Osteoblast (primary cell): ENCODE results near the gene PLXNC1. TPM values are rescaled to one million over a fixed set of nuclear protein-coding genes. Genes with fewer than 3 reads are reported as not detected.

Source experiments
- DNase-seq: peaks from one replicate; pipeline ENCODE4 v3.0.0; 2011; ENCODE audit warnings: low spot score, mixed read lengths; ENCODE audit not compliant: insufficient read length; ENCODE audit errors: missing footprints
- H2AFZ ChIP-seq: 2 replicates; pipeline ENCODE4 v1.6.0; 2011; ENCODE audit warnings: mild to moderate bottlenecking, low read length
- H3K27ac ChIP-seq: 2 replicates; pipeline ENCODE4 v1.5.1; 2011; ENCODE audit warnings: mild to moderate bottlenecking, low read depth, low read length, moderate library complexity
- H3K27me3 ChIP-seq: 2 replicates; pipeline ENCODE4 v1.6.0; 2012; ENCODE audit warnings: mild to moderate bottlenecking, control low read depth, inconsistent platforms, low read length, moderate library complexity; ENCODE audit not compliant: insufficient read depth
- H3K36me3 ChIP-seq: 2 replicates; pipeline ENCODE4 v1.5.1; 2011; ENCODE audit warnings: mild to moderate bottlenecking, low read length, control low read depth, moderate library complexity; ENCODE audit not compliant: insufficient read depth
- H3K4me1 ChIP-seq: 2 replicates; pipeline ENCODE4 v1.5.1; 2011; ENCODE audit warnings: mild to moderate bottlenecking, low read length, control low read depth, moderate library complexity; ENCODE audit not compliant: insufficient read depth
- H3K4me2 ChIP-seq: 2 replicates; pipeline ENCODE4 v1.6.0; 2011; ENCODE audit warnings: mild to moderate bottlenecking, low read length; ENCODE audit not compliant: insufficient read depth
- H3K4me3 ChIP-seq: fragments of 200-600 bp; sonication (generic); 3 replicates; pipeline ENCODE4 v1.5.1; 2012; ENCODE audit warnings: mild to moderate bottlenecking, low read length, inconsistent platforms; ENCODE audit not compliant: insufficient read depth
- H3K79me2 ChIP-seq: 2 replicates; pipeline ENCODE4 v1.6.0; 2012; ENCODE audit warnings: mild to moderate bottlenecking, low read length, control low read depth, inconsistent platforms; ENCODE audit not compliant: insufficient read depth
- H3K9me3 ChIP-seq: 2 replicates; pipeline ENCODE4 v1.5.1; 2011; ENCODE audit warnings: low read depth, low read length, control low read depth
- H4K20me1 ChIP-seq: 2 replicates; pipeline ENCODE4 v1.6.0; 2012; ENCODE audit warnings: mild to moderate bottlenecking, low read length, control low read depth; ENCODE audit not compliant: insufficient read depth
- CTCF ChIP-seq: IDR thresholded peaks from 2 replicates; pipeline ENCODE4 v1.5.1; 2011; ENCODE audit warnings: mild to moderate bottlenecking, low read depth, low read length, moderate library complexity; ENCODE audit errors: extremely low read depth
- total RNA-seq: library from RNA; depleted of rRNA; stranded (reverse); fragments of >200 nt; gene quantifications from 2 replicates; pipeline ENCODE4 v1.2.3, GENCODE V29; 2012

The PLXNC1 gene
- total RNA-seq, 1 donor: 3.3 TPM

- no peaks in the 10 kb centered on the region for H3K79me2 ChIP-seq
- H3K27me3 ChIP-seq: no peaks in the 10 kb centered on the region
- peak overlapping the region; percentile 96 for H3K4me2 ChIP-seq
- H3K4me3 ChIP-seq: peak overlapping the region; percentile 81
- peaks cover 32% of the 10 kb centered on the region for H3K4me1 ChIP-seq
- H3K9me3 ChIP-seq: no peaks in the 10 kb centered on the region
- peak overlapping the region; percentile 76 for H2AFZ ChIP-seq
- DNase-seq: peak; percentile 84
- H3K27ac ChIP-seq: peak overlapping the region; percentile 39
- no peaks in the 10 kb centered on the region for H4K20me1 ChIP-seq
- TF ChIP-seq CTCF: peak; percentile 73
- no peaks in the 10 kb centered on the region for H3K36me3 ChIP-seq
Measured at GRCh38 chr12:94100990-94101737, 47.2 kb upstream of the PLXNC1 start.

- H3K4me1 ChIP-seq: peaks cover 32% of the 10 kb centered on the region
- H3K9me3 ChIP-seq: no peaks in the 10 kb centered on the region
- no peaks in the 10 kb centered on the region for H4K20me1 ChIP-seq
- peak; percentile 90 for TF ChIP-seq CTCF
- H3K4me3 ChIP-seq: peak overlapping the region; percentile 81
- DNase-seq: peak; percentile 81
- no peaks in the 10 kb centered on the region for H3K27me3 ChIP-seq
- H3K79me2 ChIP-seq: no peaks in the 10 kb centered on the region
- peak overlapping the region; percentile 96 for H3K4me2 ChIP-seq
- H3K36me3 ChIP-seq: no peaks in the 10 kb centered on the region
- H3K27ac ChIP-seq: peak overlapping the region; percentile 33
- peak overlapping the region; percentile 76 for H2AFZ ChIP-seq
Measured at GRCh38 chr12:94101738-94102660, 46.4 kb upstream of the PLXNC1 start.

GRCh38 chr12:94103986-94104385, 44.4 kb upstream of the PLXNC1 start:
- DNase-seq: no peak
- H3K27ac ChIP-seq: no peak overlapping the region
- no peaks in the 10 kb centered on the region for H3K79me2 ChIP-seq
- no peaks in the 10 kb centered on the region for H3K27me3 ChIP-seq
- no peak overlapping the region for H3K4me2 ChIP-seq
- H3K4me3 ChIP-seq: no peak overlapping the region
- no peak overlapping the region for H2AFZ ChIP-seq
- no peaks in the 10 kb centered on the region for H3K36me3 ChIP-seq
- no peaks in the 10 kb centered on the region for H3K9me3 ChIP-seq
- no peaks in the 10 kb centered on the region for H4K20me1 ChIP-seq
- peaks cover 26% of the 10 kb centered on the region for H3K4me1 ChIP-seq
- no peak for TF ChIP-seq CTCF

- Histone ChIP-seq H3K27me3 (no peaks in the 10 kb centered on the region), H3K79me2 (no peaks in the 10 kb centered on the region), H3K4me1 (peaks cover 2% of the 10 kb centered on the region), H4K20me1 (no peaks in the 10 kb centered on the region), H3K9me3 (no peaks in the 10 kb centered on the region), H2AFZ (no peak overlapping the region), H3K36me3 (no peaks in the 10 kb centered on the region), H3K27ac (no peak overlapping the region), H3K4me2 (no peak overlapping the region), H3K4me3 (no peak overlapping the region)
- no peak for TF ChIP-seq CTCF
- DNase-seq: no peak
Measured at GRCh38 chr12:94107910-94108309, 40.5 kb upstream of the PLXNC1 start.
